ENCODE measurements around the gene PTPRE. TPM values are rescaled to one million over a fixed set of nuclear protein-coding genes. Genes with fewer than 3 reads are reported as not detected.

Gene PTPRE
- total RNA-seq, 4 donors from 2014 or later = 17.4 to 23.0 (median 20.1) TPM

DNA sequence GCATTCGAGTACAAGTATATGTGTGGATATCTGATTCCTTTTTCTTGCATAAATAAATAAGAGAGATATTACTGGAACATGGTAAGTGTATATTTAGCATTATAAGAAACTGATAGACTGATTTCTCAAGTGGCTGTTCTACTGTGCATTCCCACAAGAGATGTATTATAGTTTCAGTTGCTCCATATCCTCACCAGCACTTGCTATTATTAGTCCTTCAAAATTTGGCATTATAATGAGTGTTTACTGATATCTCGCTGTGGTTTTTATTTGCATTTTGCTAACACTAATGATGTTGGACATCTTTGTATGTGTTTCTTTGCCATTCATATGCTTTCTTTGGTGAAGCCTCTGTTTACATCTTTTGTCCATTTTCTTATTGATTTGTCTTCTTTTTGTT, 9.7 kb upstream of the PTPRE start:
- no peak for TF ChIP-seq POLR2A (IDR thresholded peaks at IDR 0.05)
- TF ChIP-seq, protein P1, sequence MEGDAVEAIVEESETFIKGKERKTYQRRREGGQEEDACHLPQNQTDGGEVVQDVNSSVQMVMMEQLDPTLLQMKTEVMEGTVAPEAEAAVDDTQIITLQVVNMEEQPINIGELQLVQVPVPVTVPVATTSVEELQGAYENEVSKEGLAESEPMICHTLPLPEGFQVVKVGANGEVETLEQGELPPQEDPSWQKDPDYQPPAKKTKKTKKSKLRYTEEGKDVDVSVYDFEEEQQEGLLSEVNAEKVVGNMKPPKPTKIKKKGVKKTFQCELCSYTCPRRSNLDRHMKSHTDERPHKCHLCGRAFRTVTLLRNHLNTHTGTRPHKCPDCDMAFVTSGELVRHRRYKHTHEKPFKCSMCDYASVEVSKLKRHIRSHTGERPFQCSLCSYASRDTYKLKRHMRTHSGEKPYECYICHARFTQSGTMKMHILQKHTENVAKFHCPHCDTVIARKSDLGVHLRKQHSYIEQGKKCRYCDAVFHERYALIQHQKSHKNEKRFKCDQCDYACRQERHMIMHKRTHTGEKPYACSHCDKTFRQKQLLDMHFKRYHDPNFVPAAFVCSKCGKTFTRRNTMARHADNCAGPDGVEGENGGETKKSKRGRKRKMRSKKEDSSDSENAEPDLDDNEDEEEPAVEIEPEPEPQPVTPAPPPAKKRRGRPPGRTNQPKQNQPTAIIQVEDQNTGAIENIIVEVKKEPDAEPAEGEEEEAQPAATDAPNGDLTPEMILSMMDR (IDR thresholded peaks at IDR 0.05) = no peak
- no peak for DNase-seq (ENCODE audit: low spot score in 2 of 2)
- no peak overlapping the region for H3K4me3 ChIP-seq (ENCODE audit: low read depth, poor library complexity, severe bottlenecking)
- WGBS, 2 donors = 81 to 88% methylated on average over 2 of the region's 2 CpGs
- intact Hi-C loops (cut with DNase I; ENCODE audit: low total_unique reads) = no loop called here

- H3K4me3 ChIP-seq (ENCODE audit: low read depth, poor library complexity, severe bottlenecking) = no peak overlapping the region
- TF ChIP-seq, protein P1 (IDR thresholded peaks at IDR 0.05) = no peak
- TF ChIP-seq POLR2A (IDR thresholded peaks at IDR 0.05) = no peak
- intact Hi-C loops (cut with DNase I; ENCODE audit: low total_unique reads) = loop anchor here (10.0 kb wide), 1 partner anchor 165 kb away; no protein-coding TSS in a partner anchor
- WGBS, 2 donors = 71% methylated on average over 3 of the region's 3 CpGs
- peak in 1 of 2 donors; percentile 17 for DNase-seq (ENCODE audit: low spot score in 2 of 2)
These were observed 7.0 kb upstream of the PTPRE start for GRCh38 chr10:127899766-127900387.

DNA sequence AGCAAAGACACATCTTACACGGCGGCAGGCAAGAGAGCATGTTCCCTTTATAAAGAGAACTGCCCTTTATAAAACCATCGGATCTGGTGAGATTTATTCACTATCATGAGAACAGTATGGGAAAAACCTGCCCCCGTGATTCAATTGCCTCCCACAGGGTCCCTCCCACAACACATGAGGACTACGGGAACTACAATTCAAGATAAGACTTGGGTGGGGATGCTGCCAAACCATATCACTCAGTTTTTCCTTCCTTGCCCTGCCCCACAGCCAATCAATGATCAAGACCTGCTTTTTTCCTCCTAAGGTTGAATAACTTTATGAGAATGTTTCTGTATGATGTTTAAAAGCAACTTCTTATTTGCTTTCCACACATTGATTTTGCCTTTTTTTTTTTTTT, 3.1 kb upstream of the PTPRE start:
- no peak for TF ChIP-seq POLR2A (IDR thresholded peaks at IDR 0.05)
- TF ChIP-seq, protein P1 (IDR thresholded peaks at IDR 0.05) = no peak
- no peak overlapping the region for H3K4me3 ChIP-seq (ENCODE audit: low read depth, poor library complexity, severe bottlenecking)
- DNase-seq (ENCODE audit: low spot score in 2 of 2) = peak in 1 of 2 donors; percentile 31
- intact Hi-C loops (cut with DNase I; ENCODE audit: low total_unique reads) = loop anchor here (2.0 to 10.0 kb wide), 2 partner anchors 109 to 161 kb away; no protein-coding TSS in a partner anchor
- WGBS, 2 donors = 70 to 83% methylated on average over 5 of the region's 5 CpGs

- 83 to 86% methylated on average over 5 of the region's 5 CpGs for WGBS, 2 donors
- H3K4me3 ChIP-seq (ENCODE audit: low read depth, poor library complexity, severe bottlenecking) = no peak overlapping the region
- TF ChIP-seq POLR2A (IDR thresholded peaks at IDR 0.05) = no peak
- TF ChIP-seq, protein P1 (IDR thresholded peaks at IDR 0.05) = no peak
- intact Hi-C loops (cut with DNase I; ENCODE audit: low total_unique reads) = loop anchor here (2.0 to 10.0 kb wide), 2 partner anchors 108 to 160 kb away; no protein-coding TSS in a partner anchor
- DNase-seq (ENCODE audit: low spot score in 2 of 2) = peak in 1 of 2 donors; percentile 26
These were observed 2.4 kb upstream of the PTPRE start for GRCh38 chr10:127904311-127905000.

- H3K4me3 ChIP-seq (ENCODE audit: low read depth, poor library complexity, severe bottlenecking) = no peak overlapping the region
- intact Hi-C loops (cut with DNase I; ENCODE audit: low total_unique reads) = loop anchor here (2.0 to 10.0 kb wide), 2 partner anchors 108 to 160 kb away; no protein-coding TSS in a partner anchor
- DNase-seq (ENCODE audit: low spot score in 2 of 2) = peak in 1 of 2 donors; percentile 66
- 69 to 77% methylated on average over 14 of the region's 14 CpGs for WGBS, 2 donors
- TF ChIP-seq POLR2A (IDR thresholded peaks at IDR 0.05) = no peak
- TF ChIP-seq, protein P1 (IDR thresholded peaks at IDR 0.05) = no peak
These were observed 1.7 kb upstream of the PTPRE start for GRCh38 chr10:127905001-127905847.

Data from lower leg skin (tissue), 4 donors.